Endothelial cell of umbilical vein (primary cell): ENCODE data around the gene TPCN2. TPM values are rescaled to one million over a fixed set of nuclear protein-coding genes. Genes with fewer than 3 reads are reported as not detected.

Experiments
- BruUV-seq: library from RNA; stranded (reverse); fragments of 400-500 nt; replicated peaks from 2 replicates; lab custom pipeline; 2021; lab: Mats Ljungman, UMichigan
- CTCF ChIA-PET: fragments of 300-600, 350-600 bp; sonication (Branson Sonifier 250); formaldehyde crosslinking; loops from one replicate; lab custom pipeline; 2021; ENCODE audit warnings: antibody characterized with exemption, inconsistent platforms; lab: Charles Lee
- POLR2A ChIA-PET: fragments of 300-600, 350-600 bp; sonication (Branson Sonifier 250); formaldehyde crosslinking; loops from one replicate; lab custom pipeline; 2021; ENCODE audit warnings: antibody characterized with exemption, inconsistent platforms; lab: Charles Lee
- DNase-seq: peaks from one replicate; pipeline ENCODE4 v3.0.0-alpha.2; 2011; ENCODE audit warnings: low read depth, low spot score
- FAIRE-seq: peaks from 2 replicates; lab custom pipeline; 2011; peaks lifted over from hg19 to GRCh38; lab: Jason Lieb, UNC
- H2AFZ ChIP-seq: 2 replicates; pipeline ENCODE4 v1.6.0; 2012; ENCODE audit warnings: low read depth, low read length, control low read depth, inconsistent platforms
- H3K27ac ChIP-seq: 2 replicates; pipeline ENCODE4 v1.5.1; 2011; ENCODE audit warnings: low read depth, mild to moderate bottlenecking, control low read depth, low read length, moderate library complexity; ENCODE audit not compliant: insufficient read depth
- H3K27me3 ChIP-seq, 2 experiments: 2 replicates each; pipeline versions ENCODE4 v1.6.0 to v1.6.1; 2011; ENCODE audit warnings: low read length in 2 of 2, mixed read lengths in 1 of 2; ENCODE audit not compliant: control insufficient read depth in 2 of 2, insufficient read depth in 2 of 2
- H3K36me3 ChIP-seq, 2 experiments: 2 replicates in 1 of 2; 3 replicates in 1 of 2; pipeline ENCODE4 v1.5.1; 2011; ENCODE audit warnings: low read length in 2 of 2, mild to moderate bottlenecking in 1 of 2, moderate library complexity in 1 of 2; ENCODE audit not compliant: control insufficient read depth in 2 of 2, insufficient read depth in 2 of 2; ENCODE audit errors: extremely low read depth in 1 of 2
- H3K4me1 ChIP-seq: 3 replicates; pipeline ENCODE4 v1.5.1; 2011; ENCODE audit warnings: mild to moderate bottlenecking, low read length; ENCODE audit not compliant: control insufficient read depth, insufficient read depth; ENCODE audit errors: extremely low read depth
- H3K4me2 ChIP-seq: 2 replicates; pipeline ENCODE4 v1.6.1; 2011; ENCODE audit warnings: low read length, control low read depth, mixed read lengths; ENCODE audit not compliant: insufficient read depth
- H3K4me3 ChIP-seq, 3 experiments: fragments of 200-600 bp in 1 of 3; sonication (generic), shearing (Covaris generic) in 1 of 3; replicated peaks in 1 of 3; 2 replicates each; pipeline ENCODE4 v1.5.1; 2011 to 2016; ENCODE audit warnings: control low read depth in 3 of 3, low read length in 3 of 3, mild to moderate bottlenecking in 2 of 3, inconsistent platforms in 1 of 3, low read depth in 1 of 3, moderate library complexity in 1 of 3; ENCODE audit not compliant: insufficient read depth in 1 of 3
- H3K79me2 ChIP-seq: 2 replicates; pipeline ENCODE4 v1.6.0; 2012; ENCODE audit warnings: low read length, inconsistent platforms; ENCODE audit not compliant: control insufficient read depth, insufficient read depth
- H3K9ac ChIP-seq: replicated peaks from 2 replicates; pipeline ENCODE3; 2011; ENCODE audit warnings: low read length, control low read depth; ENCODE audit not compliant: insufficient read depth; ENCODE audit errors: extremely low read depth
- H3K9me1 ChIP-seq: replicated peaks from 3 replicates; pipeline ENCODE4 v1.6.0; 2011; ENCODE audit warnings: mild to moderate bottlenecking, low read length; ENCODE audit not compliant: control insufficient read depth, insufficient read depth; ENCODE audit errors: extremely low read depth
- H3K9me3 ChIP-seq: replicated peaks from 2 replicates; pipeline ENCODE4 v1.5.1; 2012; ENCODE audit warnings: low read length, inconsistent platforms; ENCODE audit not compliant: control insufficient read depth, insufficient read depth
- H4K20me1 ChIP-seq: replicated peaks from 2 replicates; pipeline ENCODE3; 2011; ENCODE audit warnings: mild to moderate bottlenecking, low read length; ENCODE audit not compliant: control insufficient read depth, insufficient read depth; ENCODE audit errors: extremely low read depth
- EZH2 ChIP-seq: IDR thresholded peaks from 2 replicates; pipeline ENCODE4 v1.6.1; 2012; ENCODE audit warnings: borderline replicate concordance, low read depth, mild to moderate bottlenecking, moderate library complexity, low read length, inconsistent platforms; ENCODE audit not compliant: severe bottlenecking
- FOS ChIP-seq: IDR thresholded peaks from 2 replicates; pipeline ENCODE4 v1.6.1; 2011; ENCODE audit warnings: mild to moderate bottlenecking, low read length, moderate library complexity, borderline replicate concordance; ENCODE audit not compliant: insufficient read depth
- GATA2 ChIP-seq: IDR thresholded peaks from 2 replicates; pipeline ENCODE4 v1.7.0; 2011; ENCODE audit warnings: low read depth, mild to moderate bottlenecking, moderate library complexity, mixed read lengths, low read length; ENCODE audit not compliant: insufficient read length, insufficient read depth
- JUN ChIP-seq: IDR thresholded peaks from 2 replicates; pipeline ENCODE4 v1.6.1; 2011; ENCODE audit warnings: borderline replicate concordance, low read depth; ENCODE audit not compliant: insufficient read length, insufficient read depth
- MYC ChIP-seq: IDR thresholded peaks from one replicate; pipeline ENCODE4 v1.6.1; 2011; ENCODE audit warnings: mild to moderate bottlenecking, low read depth, low read length
- POLR2A ChIP-seq: IDR thresholded peaks from 2 replicates; pipeline ENCODE4 v1.6.1; 2012; ENCODE audit warnings: low read depth, mild to moderate bottlenecking, control low read depth, low read length
- POLR2AphosphoS5 ChIP-seq: IDR thresholded peaks from 2 replicates; pipeline ENCODE4 v1.6.1; 2012; ENCODE audit warnings: low read depth, mild to moderate bottlenecking, control low read depth, low read length, moderate library complexity; ENCODE audit not compliant: insufficient read depth
- dilution Hi-C: fragments of 300-500 bp; cut with MboI; formaldehyde crosslinking; loops from one replicate; pipeline ENCODE4 v1.15.0; 2019; ENCODE audit warnings: low sequenced_read_pairs; ENCODE audit not compliant: extremely low pct_ligation_motif_present
- intact Hi-C: fragments of 100-400 bp; cut with micrococcal nuclease; formaldehyde crosslinking; loops from one replicate; pipeline ENCODE4 v1.10.0; 2022
- polyA plus RNA-seq, 4 experiments: library from polyadenylated mRNA; depleted of rRNA in 3 of 4; stranded (reverse) in 3 of 4; unstranded in 1 of 4; fragments of >200 nt; gene quantifications; 2 replicates each; pipeline versions ENCODE4 v1.2.1 to v1.2.3, GENCODE V29; 2011 to 2012; ENCODE audit warnings: missing spikeins in 1 of 4
- total RNA-seq: library from RNA; stranded (reverse); gene quantifications from 2 replicates; pipeline ENCODE4 v1.2.3, GENCODE V29; 2021
- TF ChIP-seq, protein P1 (sequence below): IDR thresholded peaks from 2 replicates; pipeline ENCODE4 v1.6.1; 2011; ENCODE audit not compliant: insufficient read depth, insufficient read length
- TF ChIP-seq, protein P2 (sequence below), 2 donors: IDR thresholded peaks; 1 replicate in 1 of 2; 2 replicates in 1 of 2; pipeline ENCODE4 v1.5.1; 2011; ENCODE audit warnings: low read length in 2 of 2, mild to moderate bottlenecking in 2 of 2, moderate library complexity in 2 of 2, control low read depth in 1 of 2, inconsistent platforms in 1 of 2, low read depth in 1 of 2; ENCODE audit not compliant: insufficient read depth in 1 of 2; ENCODE audit errors: extremely low read depth in 1 of 2

The TPCN2 gene
- total and polyA plus RNA-seq, 2 donors (not counting 3 experiments of a cell fraction or from before 2014, with no cell fraction given) = 10.3 to 13.4 TPM

DNA sequence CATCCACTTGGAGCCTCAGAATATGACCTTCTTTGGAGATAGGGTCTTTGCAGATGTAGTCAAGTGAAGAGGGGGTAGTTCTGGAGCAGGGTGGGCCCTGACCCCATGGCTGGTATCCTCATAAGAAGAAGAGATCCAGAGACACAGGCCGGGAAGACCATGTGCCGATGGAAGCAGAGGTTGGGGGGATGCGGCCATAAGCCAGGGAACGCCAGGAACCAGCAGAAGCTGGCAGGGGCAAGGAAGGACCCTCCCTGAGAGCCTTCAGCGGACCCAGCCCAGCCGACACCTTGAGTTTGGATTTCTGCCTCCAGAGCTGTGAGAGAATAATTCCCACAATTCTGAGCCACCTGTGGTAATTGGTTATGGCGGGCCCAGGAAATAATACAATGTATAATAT, 80.9 kb downstream of the TPCN2 start:
- Histone ChIP-seq H3K4me1 (no peaks in the 10 kb centered on the region), H3K4me3 (no peak overlapping the region), H2AFZ (no peak overlapping the region), H3K36me3 (no peaks in the 10 kb centered on the region), H4K20me1 (no peaks in the 10 kb centered on the region), H3K27me3 (no peaks in the 10 kb centered on the region), H3K79me2 (no peaks in the 10 kb centered on the region), H3K27ac (no peak overlapping the region), H3K9ac (no peak overlapping the region), H3K9me1 (no peaks in the 10 kb centered on the region), H3K9me3 (no peaks in the 10 kb centered on the region), H3K4me2 (no peak overlapping the region)
- intact Hi-C loops (loop anchor here (2.0 to 10.0 kb wide), 2 partner anchors 135 to 367 kb away; no protein-coding TSS in a partner anchor), dilution Hi-C loops (no loop called here)
- no peak for TF ChIP-seq POLR2A
- no peak for TF ChIP-seq FOS
- TF ChIP-seq, protein P1, sequence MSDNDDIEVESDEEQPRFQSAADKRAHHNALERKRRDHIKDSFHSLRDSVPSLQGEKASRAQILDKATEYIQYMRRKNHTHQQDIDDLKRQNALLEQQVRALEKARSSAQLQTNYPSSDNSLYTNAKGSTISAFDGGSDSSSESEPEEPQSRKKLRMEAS = no peak
- TF ChIP-seq JUN = no peak
- no peak for TF ChIP-seq MYC
- TF ChIP-seq POLR2AphosphoS5 = no peak
- no peak for TF ChIP-seq EZH2
- TF ChIP-seq, protein P2, sequence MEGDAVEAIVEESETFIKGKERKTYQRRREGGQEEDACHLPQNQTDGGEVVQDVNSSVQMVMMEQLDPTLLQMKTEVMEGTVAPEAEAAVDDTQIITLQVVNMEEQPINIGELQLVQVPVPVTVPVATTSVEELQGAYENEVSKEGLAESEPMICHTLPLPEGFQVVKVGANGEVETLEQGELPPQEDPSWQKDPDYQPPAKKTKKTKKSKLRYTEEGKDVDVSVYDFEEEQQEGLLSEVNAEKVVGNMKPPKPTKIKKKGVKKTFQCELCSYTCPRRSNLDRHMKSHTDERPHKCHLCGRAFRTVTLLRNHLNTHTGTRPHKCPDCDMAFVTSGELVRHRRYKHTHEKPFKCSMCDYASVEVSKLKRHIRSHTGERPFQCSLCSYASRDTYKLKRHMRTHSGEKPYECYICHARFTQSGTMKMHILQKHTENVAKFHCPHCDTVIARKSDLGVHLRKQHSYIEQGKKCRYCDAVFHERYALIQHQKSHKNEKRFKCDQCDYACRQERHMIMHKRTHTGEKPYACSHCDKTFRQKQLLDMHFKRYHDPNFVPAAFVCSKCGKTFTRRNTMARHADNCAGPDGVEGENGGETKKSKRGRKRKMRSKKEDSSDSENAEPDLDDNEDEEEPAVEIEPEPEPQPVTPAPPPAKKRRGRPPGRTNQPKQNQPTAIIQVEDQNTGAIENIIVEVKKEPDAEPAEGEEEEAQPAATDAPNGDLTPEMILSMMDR (IDR thresholded peaks at IDR 0.05; ENCODE audit: extremely low read depth in 1 of 2, insufficient read depth in 1 of 2, low read depth in 1 of 2, low read length in 2 of 2) = no peak
- no peak for TF ChIP-seq GATA2
- BruUV-seq = no TSS peak
- no peak for FAIRE-seq
- DNase-seq = no peak
- ChIA-PET POLR2A (no interaction called here), CTCF (interaction anchor here (1.1 to 4.0 kb wide), 2 partner anchors 28 to 541 kb away, joined by 3 to 46 read pairs; no protein-coding TSS in a partner anchor)
